ENCODE results near the gene TXNL1. TPM values are rescaled to one million over a fixed set of nuclear protein-coding genes. Genes with fewer than 3 reads are reported as not detected.
"Not testable (repeated sequence)": the region's sequence is repeated elsewhere in the genome, so short reads cannot be mapped to it uniquely, and the experiment has no call there.

TXNL1 gene
- total RNA-seq, 1 experiment from 2014 or later: 85.5 TPM

DNA sequence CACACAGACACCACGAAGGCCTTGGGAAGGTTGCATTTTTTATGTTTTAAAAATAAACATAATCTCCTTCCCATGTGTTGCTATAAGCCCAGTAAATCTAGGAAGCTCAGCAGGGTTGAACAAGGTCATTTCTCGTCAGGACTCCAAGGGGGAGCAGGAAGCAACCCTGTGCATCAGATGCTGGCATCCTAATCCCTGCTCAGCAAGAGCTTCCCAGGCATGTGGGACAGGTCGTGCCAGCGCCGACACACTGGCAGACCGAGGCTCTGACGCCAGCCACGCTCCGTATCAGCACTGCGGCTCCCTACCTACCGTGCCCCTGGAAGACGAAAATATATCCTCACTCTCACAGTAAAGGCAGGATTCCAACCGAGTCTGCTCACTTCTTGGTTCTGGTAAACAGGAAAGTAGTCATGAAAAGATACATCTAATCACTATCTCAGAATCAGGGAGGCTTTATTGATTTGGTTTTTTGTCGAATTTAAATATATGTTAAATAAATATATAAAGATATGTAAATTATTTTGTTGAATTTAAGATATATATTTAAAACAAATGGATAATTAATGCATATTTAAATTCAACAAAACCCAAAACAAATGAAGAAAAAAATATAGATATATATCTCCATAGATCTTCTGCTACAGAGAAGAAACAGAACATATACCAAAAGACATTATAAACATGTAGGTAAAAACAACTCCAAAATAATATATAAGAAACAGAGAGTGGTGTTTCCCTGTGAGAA, 61.4 kb downstream of the TXNL1 start:
- in situ Hi-C loops (cut with HindIII; ENCODE audit: low pct_unique_long_range_greater_than_20kb, low sequenced_read_pairs): no loop called here
- DNase-seq (ENCODE audit: low read depth): no peak

GRCh38 chr18:56575819-56576663, 62.4 kb downstream of the TXNL1 start:
- in situ Hi-C loops (cut with HindIII; ENCODE audit: low pct_unique_long_range_greater_than_20kb, low sequenced_read_pairs): no loop called here
- peak; percentile 19 for DNase-seq (ENCODE audit: low read depth)

DNA sequence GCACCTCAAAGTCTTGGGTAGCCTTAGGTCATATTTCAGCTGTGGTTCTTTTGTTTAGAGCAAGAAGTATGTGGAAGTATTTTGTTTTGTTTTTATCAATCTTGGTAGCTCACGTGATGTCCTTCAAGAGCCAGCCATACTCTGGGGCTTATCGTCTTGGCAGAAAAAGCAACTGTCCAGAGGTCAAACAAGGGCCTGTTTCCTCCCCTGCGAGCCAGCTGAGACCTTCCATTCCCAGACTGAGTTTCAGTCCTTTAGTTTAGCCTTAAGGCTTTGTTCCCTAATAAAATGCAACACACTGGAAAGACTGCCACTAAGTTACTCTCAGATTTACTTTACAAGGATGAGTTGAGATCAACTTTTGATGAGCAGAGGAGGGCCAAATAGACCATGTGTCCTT, 63.5 kb downstream of the TXNL1 start:
- DNase-seq (ENCODE audit: low read depth): no peak
- in situ Hi-C loops (cut with HindIII; ENCODE audit: low pct_unique_long_range_greater_than_20kb, low sequenced_read_pairs): no loop called here

- DNase-seq (ENCODE audit: low read depth); in situ Hi-C loops (cut with HindIII; ENCODE audit: low pct_unique_long_range_greater_than_20kb, low sequenced_read_pairs): not testable (repeated sequence)
Measured at GRCh38 chr18:56572267-56572666, 66.1 kb downstream of the TXNL1 start.

DNA sequence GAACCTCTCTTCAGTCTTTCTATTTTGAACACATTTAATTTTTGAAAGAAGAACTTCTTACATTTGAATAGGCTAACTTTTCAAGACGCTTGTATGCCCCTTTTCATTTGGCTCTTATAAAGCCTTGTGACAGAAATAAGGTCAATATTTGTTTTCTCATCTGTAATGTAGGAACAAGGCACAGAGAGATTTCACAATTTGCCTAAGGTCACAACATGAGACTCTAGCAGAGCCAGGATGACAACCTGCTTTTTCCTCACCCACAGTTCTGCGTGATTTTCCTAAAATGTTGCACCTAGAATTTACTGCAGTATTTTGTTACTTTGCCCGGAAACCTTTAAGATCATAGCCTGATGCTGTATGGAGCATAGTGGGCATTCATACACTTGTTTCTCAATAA, 67.4 kb downstream of the TXNL1 start:
- in situ Hi-C loops (cut with HindIII; ENCODE audit: low pct_unique_long_range_greater_than_20kb, low sequenced_read_pairs): no loop called here
- DNase-seq (ENCODE audit: low read depth): no peak

DNA sequence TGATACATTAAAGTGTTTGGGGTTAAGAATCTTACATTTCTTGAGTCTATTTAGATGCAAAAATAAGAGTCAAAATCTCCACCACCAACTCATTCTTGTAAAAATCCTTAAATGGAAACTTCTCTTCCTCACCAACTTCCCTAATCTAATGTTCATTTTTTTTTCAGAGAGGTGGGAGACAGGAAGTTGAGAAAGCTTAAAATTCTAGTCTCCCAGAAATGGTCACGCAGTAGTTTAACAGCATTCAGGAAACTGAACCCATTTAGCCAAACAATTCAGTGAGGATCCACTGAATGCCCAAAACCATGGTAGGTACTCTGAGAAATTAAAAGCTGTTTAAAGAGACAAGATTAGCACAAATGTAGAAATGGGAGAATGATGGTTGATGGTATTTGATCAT, 69.0 kb downstream of the TXNL1 start:
- DNase-seq (ENCODE audit: low read depth): no peak
- in situ Hi-C loops (cut with HindIII; ENCODE audit: low pct_unique_long_range_greater_than_20kb, low sequenced_read_pairs): no loop called here

DNA sequence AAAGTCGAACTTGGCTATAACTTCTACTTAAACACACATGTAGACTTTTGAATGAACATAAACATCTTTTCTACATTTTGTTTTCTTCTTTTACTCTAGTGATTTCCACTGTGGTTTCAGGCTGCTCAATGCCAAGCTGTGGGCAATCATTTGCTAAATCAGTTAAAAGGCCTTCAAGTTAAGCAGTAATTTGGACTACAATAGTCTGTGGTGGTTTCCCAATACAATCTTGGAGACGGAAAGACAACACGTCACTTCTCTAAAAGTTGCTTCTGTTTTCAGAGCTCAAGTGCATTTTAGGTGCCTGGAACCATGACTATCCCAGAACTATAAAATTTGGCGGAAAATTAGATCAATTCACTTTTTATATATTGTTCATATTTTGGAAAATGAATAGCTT, 69.4 kb downstream of the TXNL1 start:
- in situ Hi-C loops (cut with HindIII; ENCODE audit: low pct_unique_long_range_greater_than_20kb, low sequenced_read_pairs): no loop called here

GRCh38 chr18:56565551-56566345, 72.6 kb downstream of the TXNL1 start:
- in situ Hi-C loops (cut with HindIII; ENCODE audit: low pct_unique_long_range_greater_than_20kb, low sequenced_read_pairs): no loop called here

More for the DNA sequence above, 69.4 kb downstream of the TXNL1 start:
- no peak for DNase-seq (ENCODE audit: low read depth)

DNA sequence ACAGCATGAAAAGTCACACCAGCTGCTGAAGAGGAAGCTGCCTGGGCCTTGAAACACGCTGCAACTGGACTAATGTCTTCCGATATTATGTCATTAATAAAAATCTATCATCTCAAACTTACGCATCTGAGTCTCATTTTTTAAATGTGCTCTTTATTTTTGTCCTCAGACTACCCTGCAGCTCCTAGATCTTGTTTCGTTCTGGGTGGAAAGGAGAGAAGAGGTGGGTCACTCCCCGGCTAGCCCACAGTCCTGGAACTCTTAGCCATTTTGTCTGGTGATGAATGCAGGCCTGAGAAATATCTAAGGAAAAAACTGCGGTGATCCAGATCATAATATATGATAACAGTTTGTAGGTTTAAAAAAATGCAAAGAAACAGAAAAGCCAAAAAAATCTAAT, 73.3 kb downstream of the TXNL1 start:
- in situ Hi-C loops (cut with HindIII; ENCODE audit: low pct_unique_long_range_greater_than_20kb, low sequenced_read_pairs): no loop called here
- DNase-seq (ENCODE audit: low read depth): no peak

More at GRCh38 chr18:56565551-56566345, 72.6 kb downstream of the TXNL1 start:
- DNase-seq (ENCODE audit: low read depth): no peak

- in situ Hi-C loops (cut with HindIII; ENCODE audit: low pct_unique_long_range_greater_than_20kb, low sequenced_read_pairs): no loop called here
- DNase-seq (ENCODE audit: low read depth): no peak
Measured at GRCh38 chr18:56563568-56563967, 74.8 kb downstream of the TXNL1 start.

DNA sequence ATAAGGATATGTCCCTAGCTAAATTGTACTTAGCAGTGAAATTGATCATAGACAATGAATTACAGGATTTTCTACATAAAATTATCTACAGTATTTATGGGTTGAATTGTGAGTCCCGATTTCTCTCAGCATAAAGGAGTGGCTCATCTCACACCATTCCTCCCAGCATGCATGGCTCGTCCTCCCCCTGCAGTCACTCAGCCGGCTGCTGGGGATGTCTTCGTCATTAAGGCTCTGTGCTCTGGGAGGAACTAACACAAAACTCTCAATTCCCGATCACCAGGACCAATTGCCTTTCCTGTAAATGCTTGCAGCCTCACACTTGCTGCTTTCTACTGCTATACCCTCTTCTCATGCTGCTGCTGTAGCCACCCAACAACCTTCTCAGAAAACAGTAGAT, 75.9 kb downstream of the TXNL1 start:
- DNase-seq (ENCODE audit: low read depth): no peak
- in situ Hi-C loops (cut with HindIII; ENCODE audit: low pct_unique_long_range_greater_than_20kb, low sequenced_read_pairs): no loop called here

DNA sequence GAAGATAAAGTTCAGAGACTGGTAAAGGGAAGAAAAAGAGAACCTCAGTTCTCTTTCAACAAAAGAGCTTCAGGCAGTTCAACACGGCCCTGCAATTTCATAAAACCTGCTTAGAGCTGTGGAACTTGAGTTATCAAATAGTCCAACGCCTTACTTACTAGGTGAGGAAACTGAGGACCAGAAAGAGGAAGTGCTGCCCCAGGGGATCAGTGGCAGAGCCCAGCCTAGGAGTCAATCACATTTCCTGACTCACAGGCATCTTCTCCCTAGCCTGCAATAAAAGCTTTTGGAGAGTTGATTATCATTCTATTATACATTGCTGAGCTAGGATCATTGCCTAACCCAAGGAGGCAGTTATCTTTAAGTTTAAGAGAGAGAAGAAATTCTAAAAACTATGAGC, 77.4 kb downstream of the TXNL1 start:
- no peak for DNase-seq (ENCODE audit: low read depth)
- in situ Hi-C loops (cut with HindIII; ENCODE audit: low pct_unique_long_range_greater_than_20kb, low sequenced_read_pairs): no loop called here

- DNase-seq (ENCODE audit: low read depth): no peak
- in situ Hi-C loops (cut with HindIII; ENCODE audit: low pct_unique_long_range_greater_than_20kb, low sequenced_read_pairs): no loop called here
Measured at GRCh38 chr18:56559044-56559443, 79.3 kb downstream of the TXNL1 start.

- in situ Hi-C loops (cut with HindIII; ENCODE audit: low pct_unique_long_range_greater_than_20kb, low sequenced_read_pairs): no loop called here
Measured at GRCh38 chr18:56556907-56557306, 81.5 kb downstream of the TXNL1 start.

DNA sequence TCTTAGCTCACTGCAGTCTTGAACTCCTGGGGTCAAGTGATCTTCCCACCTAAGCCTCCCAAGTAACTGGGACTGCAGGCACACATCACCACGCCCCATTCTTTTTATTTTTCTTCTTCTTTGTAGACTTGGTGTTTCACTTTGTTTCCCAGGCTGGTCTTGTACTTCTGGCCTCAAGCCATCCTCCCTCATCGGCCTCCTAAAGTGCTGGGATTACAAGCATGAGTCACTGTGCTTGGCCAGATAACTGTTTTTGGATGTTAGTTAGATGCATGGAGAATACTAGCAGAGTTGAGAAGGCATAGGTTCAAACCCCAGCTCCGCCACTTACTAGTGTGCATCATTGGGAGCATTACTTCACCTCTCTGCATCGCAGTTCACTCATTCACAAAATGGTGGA, 88.3 kb downstream of the TXNL1 start:
- no peak for DNase-seq (ENCODE audit: low read depth)
- in situ Hi-C loops (cut with HindIII; ENCODE audit: low pct_unique_long_range_greater_than_20kb, low sequenced_read_pairs): no loop called here

More at GRCh38 chr18:56556907-56557306, 81.5 kb downstream of the TXNL1 start:
- DNase-seq (ENCODE audit: low read depth): no peak
